HL-60/S4 treated with retinoic acid at 250 ng/mL for 4 days and 3 days (cell line): Measurements from ENCODE around the gene DCP1B.

Experiments
- in situ Hi-C: fragments of 300-500 bp; cut with MboI; formaldehyde crosslinking; loops from 2 replicates; pipeline ENCODE4 v1.7.0; 2022; ENCODE audit warnings: low sequenced_read_pairs

Gene DCP1B

GRCh38 chr12:1936406-1937320, 67.6 kb downstream of the DCP1B start:
- in situ Hi-C loops, result loop anchor here (10.0 to 25.0 kb wide), 2 partner anchors 292 to 824 kb away; no protein-coding TSS in a partner anchor

GRCh38 chr12:1935700-1936378, 68.4 kb downstream of the DCP1B start:
- in situ Hi-C loops, result loop anchor here (10.0 to 25.0 kb wide), 2 partner anchors 291 to 824 kb away; no protein-coding TSS in a partner anchor

GRCh38 chr12:1935242-1935641, 69.0 kb downstream of the DCP1B start:
- in situ Hi-C loops, result loop anchor here (10.0 to 25.0 kb wide), 2 partner anchors 290 to 823 kb away; no protein-coding TSS in a partner anchor

- in situ Hi-C loops, result loop anchor here (10.0 to 25.0 kb wide), 2 partner anchors 290 to 823 kb away; no protein-coding TSS in a partner anchor
Measured at GRCh38 chr12:1934831-1935230, 69.4 kb downstream of the DCP1B start.

GRCh38 chr12:1934068-1934467, 70.2 kb downstream of the DCP1B start:
- in situ Hi-C loops, result loop anchor here (10.0 to 25.0 kb wide), 2 partner anchors 289 to 822 kb away; no protein-coding TSS in a partner anchor

- in situ Hi-C loops, result loop anchor here (10.0 to 25.0 kb wide), 2 partner anchors 289 to 821 kb away; no protein-coding TSS in a partner anchor
Measured at GRCh38 chr12:1933342-1934051, 70.8 kb downstream of the DCP1B start.

- in situ Hi-C loops, result loop anchor here (10.0 to 25.0 kb wide), 2 partner anchors 288 to 820 kb away; no protein-coding TSS in a partner anchor
Measured at GRCh38 chr12:1932264-1932777, 71.9 kb downstream of the DCP1B start.

GRCh38 chr12:1931642-1932041, 72.6 kb downstream of the DCP1B start:
- in situ Hi-C loops, result loop anchor here (10.0 to 25.0 kb wide), 2 partner anchors 287 to 819 kb away; no protein-coding TSS in a partner anchor

GRCh38 chr12:1930803-1931597, 73.3 kb downstream of the DCP1B start:
- in situ Hi-C loops, result loop anchor here (10.0 to 25.0 kb wide), 2 partner anchors 286 to 819 kb away; no protein-coding TSS in a partner anchor

GRCh38 chr12:1929985-1930802, 74.1 kb downstream of the DCP1B start:
- in situ Hi-C loops, result loop anchor here (5.0 to 25.0 kb wide), 3 partner anchors 123 to 818 kb away; no protein-coding TSS in a partner anchor

- in situ Hi-C loops, result loop anchor here (5.0 to 25.0 kb wide), 2 partner anchors 122 to 817 kb away; no protein-coding TSS in a partner anchor
Measured at GRCh38 chr12:1929241-1929984, 74.8 kb downstream of the DCP1B start.

GRCh38 chr12:1928439-1929121, 75.7 kb downstream of the DCP1B start:
- in situ Hi-C loops, result loop anchor here (5.0 to 25.0 kb wide), 2 partner anchors 121 to 816 kb away; no protein-coding TSS in a partner anchor

GRCh38 chr12:1927751-1928351, 76.4 kb downstream of the DCP1B start:
- in situ Hi-C loops, result loop anchor here (5.0 to 25.0 kb wide), 2 partner anchors 121 to 816 kb away; no protein-coding TSS in a partner anchor

- in situ Hi-C loops, result loop anchor here (5.0 to 25.0 kb wide), 2 partner anchors 120 to 815 kb away; no protein-coding TSS in a partner anchor
Measured at GRCh38 chr12:1927051-1927680, 77.1 kb downstream of the DCP1B start.

- in situ Hi-C loops, result loop anchor here (5.0 to 25.0 kb wide), 2 partner anchors 119 to 814 kb away; no protein-coding TSS in a partner anchor
Measured at GRCh38 chr12:1926251-1926657, 78.0 kb downstream of the DCP1B start.

- in situ Hi-C loops, result loop anchor here (5.0 to 25.0 kb wide), 2 partner anchors 118 to 813 kb away; no protein-coding TSS in a partner anchor
Measured at GRCh38 chr12:1925684-1926006, 78.6 kb downstream of the DCP1B start.
